PC-9 (cell line): Measurements from ENCODE around the gene LPAR6. TPM values are rescaled to one million over a fixed set of nuclear protein-coding genes. Genes with fewer than 3 reads are reported as not detected.

Source experiments
- BruUV-seq: library from RNA; stranded (reverse); fragments of 400-500 nt; replicated peaks from 2 replicates; lab custom pipeline; 2021; lab: Mats Ljungman, UMichigan
- CTCF ChIA-PET: fragments of 300-600 bp; sonication (Branson Sonifier 250); formaldehyde crosslinking; loops from one replicate; lab custom pipeline; 2022; ENCODE audit warnings: antibody characterized with exemption; lab: Charles Lee
- POLR2A ChIA-PET: fragments of 300-600 bp; sonication (Branson Sonifier 250); formaldehyde crosslinking; loops from one replicate; lab custom pipeline; 2022; ENCODE audit warnings: antibody characterized with exemption; ENCODE audit not compliant: unreplicated experiment; lab: Charles Lee
- DNase-seq, 2 experiments: peaks; one replicate each; pipeline versions ENCODE4 v3.0.0 to v3.0.0-alpha.2; 2015 to 2022; ENCODE audit warnings: mixed read lengths in 1 of 2
- H2AFZ ChIP-seq: fragments of 200-600 bp; sonication (generic); 2 replicates; pipeline ENCODE4 v1.8.1; 2017; ENCODE audit warnings: antibody characterized with exemption
- H3F3A ChIP-seq: fragments of 200-600 bp; sonication (generic); 2 replicates; pipeline ENCODE4 v1.8.1; 2017; ENCODE audit warnings: antibody characterized with exemption, mild to moderate bottlenecking, low read depth; ENCODE audit not compliant: insufficient read depth
- H3K27ac ChIP-seq: fragments of 200-600 bp; sonication (generic); 2 replicates; pipeline ENCODE4 v1.6.1; 2016; ENCODE audit warnings: mixed run types
- H3K27me3 ChIP-seq: fragments of 200-600 bp; sonication (generic); 2 replicates; pipeline ENCODE4 v1.6.1; 2016; ENCODE audit warnings: low read depth, mixed run types; ENCODE audit not compliant: insufficient read depth
- H3K36me3 ChIP-seq: fragments of 200-600 bp; sonication (generic); 2 replicates; pipeline ENCODE4 v1.6.1; 2016; ENCODE audit warnings: low read depth, mixed run types
- H3K4me1 ChIP-seq: fragments of 200-600 bp; sonication (generic); replicated peaks from 2 replicates; pipeline ENCODE4 v1.6.1; 2016; ENCODE audit warnings: mixed run types; ENCODE audit not compliant: insufficient read depth
- H3K4me2 ChIP-seq: fragments of 200-600 bp; sonication (generic); 2 replicates; pipeline ENCODE4 v1.6.1; 2017; ENCODE audit warnings: mixed run types
- H3K4me3 ChIP-seq: fragments of 200-600 bp; sonication (generic); 2 replicates; pipeline ENCODE4 v1.6.1; 2016; ENCODE audit warnings: mixed run types
- H3K79me2 ChIP-seq: fragments of 200-600 bp; sonication (generic); 2 replicates; pipeline ENCODE4 v1.6.1; 2017; ENCODE audit warnings: low read depth, mixed run types
- H3K9me2 ChIP-seq: fragments of 200-600 bp; sonication (generic); 2 replicates; pipeline ENCODE4 v1.8.1; 2017; ENCODE audit warnings: mild to moderate bottlenecking; ENCODE audit not compliant: insufficient read depth
- H3K9me3 ChIP-seq: fragments of 200-600 bp; sonication (generic); 2 replicates; pipeline ENCODE4 v1.8.1; 2016; ENCODE audit warnings: low read depth; ENCODE audit not compliant: insufficient read depth
- H4K20me1 ChIP-seq: fragments of 200-600 bp; sonication (generic); 2 replicates; pipeline ENCODE4 v1.8.1; 2017; ENCODE audit not compliant: insufficient read depth
- CTCF ChIP-seq: fragments of 200-600 bp; sonication (generic); conservative IDR thresholded peaks from 2 replicates; pipeline ENCODE4 v1.6.1; 2017; ENCODE audit warnings: mixed run types, antibody characterized with exemption, mild to moderate bottlenecking, moderate library complexity
- EZH2 ChIP-seq: fragments of 200-600 bp; sonication (generic); IDR thresholded peaks from 2 replicates; pipeline ENCODE4 v1.8.0; 2017; ENCODE audit warnings: antibody characterized with exemption, low read depth
- intact Hi-C: fragments of 100-400 bp; cut with micrococcal nuclease; formaldehyde crosslinking; loops from one replicate; pipeline ENCODE4 v1.10.0; 2022; ENCODE audit not compliant: unreplicated experiment
- total RNA-seq: library from RNA; stranded (reverse); gene quantifications from 2 replicates; pipeline ENCODE4 v1.2.3, GENCODE V29; 2021

Gene LPAR6
- total RNA-seq, 1 experiment from 2014 or later, result 2.7 TPM

- no peaks in the 10 kb centered on the region for H3K4me1 ChIP-seq
- no peak overlapping the region for H3K4me2 ChIP-seq
- H3F3A ChIP-seq, result no peaks in the 10 kb centered on the region
- H4K20me1 ChIP-seq, result no peaks in the 10 kb centered on the region
- no peak overlapping the region for H3K27ac ChIP-seq
- no peak overlapping the region for H2AFZ ChIP-seq
- BruUV-seq, result no TSS peak
- H3K4me3 ChIP-seq, result no peak overlapping the region
- DNase-seq, result no peak
- H3K9me2 ChIP-seq, result no peaks in the 10 kb centered on the region
- H3K9me3 ChIP-seq, result no peaks in the 10 kb centered on the region
- POLR2A ChIA-PET, result no interaction called here
- TF ChIP-seq EZH2 (no peak), CTCF (no peak)
- no peaks in the 10 kb centered on the region for H3K79me2 ChIP-seq
- no peaks in the 10 kb centered on the region for H3K36me3 ChIP-seq
- intact Hi-C loops, result loop anchor here (5.0 kb wide), 1 partner anchor 118 kb away; the partner anchor contains the start of gene RCBTB2
- CTCF ChIA-PET, result no interaction called here
- H3K27me3 ChIP-seq, result no peaks in the 10 kb centered on the region
Observed at GRCh38 chr13:48414501-48414900, 1.6 kb upstream of the LPAR6 start.

GRCh38 chr13:48411841-48412531, 927 bp downstream of the LPAR6 start:
- H3K4me1 ChIP-seq, result no peaks in the 10 kb centered on the region
- no peak for DNase-seq
- ChIA-PET CTCF (no interaction called here), POLR2A (interaction anchor here (0.5 to 0.7 kb wide), 2 partner anchors 119 to 120 kb away, joined by 3 to 6 read pairs; no protein-coding TSS in a partner anchor)
- no TSS peak for BruUV-seq
- no peak overlapping the region for H3K4me2 ChIP-seq
- H3K79me2 ChIP-seq, result no peaks in the 10 kb centered on the region
- no peaks in the 10 kb centered on the region for H3F3A ChIP-seq
- H3K9me3 ChIP-seq, result no peaks in the 10 kb centered on the region
- H3K36me3 ChIP-seq, result no peaks in the 10 kb centered on the region
- H3K27me3 ChIP-seq, result no peaks in the 10 kb centered on the region
- H4K20me1 ChIP-seq, result no peaks in the 10 kb centered on the region
- no peak overlapping the region for H3K4me3 ChIP-seq
- intact Hi-C loops, result loop anchor here (5.0 kb wide), 1 partner anchor 120 kb away; the partner anchor contains the start of gene RCBTB2
- no peaks in the 10 kb centered on the region for H3K9me2 ChIP-seq
- H2AFZ ChIP-seq, result no peak overlapping the region
- TF ChIP-seq EZH2, result no peak
- no peak for TF ChIP-seq CTCF
- H3K27ac ChIP-seq, result no peak overlapping the region

- no peak overlapping the region for H2AFZ ChIP-seq
- no peaks in the 10 kb centered on the region for H3K9me2 ChIP-seq
- H3K4me1 ChIP-seq, result no peaks in the 10 kb centered on the region
- TF ChIP-seq EZH2 (no peak), CTCF (no peak)
- BruUV-seq, result no TSS peak
- H3K4me3 ChIP-seq, result no peak overlapping the region
- no peak overlapping the region for H3K27ac ChIP-seq
- POLR2A ChIA-PET, result no interaction called here
- no peaks in the 10 kb centered on the region for H3K27me3 ChIP-seq
- intact Hi-C loops, result loop anchor here (5.0 kb wide), 1 partner anchor 121 kb away; the partner anchor contains the start of gene RCBTB2
- no peaks in the 10 kb centered on the region for H4K20me1 ChIP-seq
- DNase-seq, result no peak
- H3K9me3 ChIP-seq, result no peaks in the 10 kb centered on the region
- CTCF ChIA-PET, result no interaction called here
- H3K4me2 ChIP-seq, result no peak overlapping the region
- H3K36me3 ChIP-seq, result no peaks in the 10 kb centered on the region
- H3F3A ChIP-seq, result no peaks in the 10 kb centered on the region
- no peaks in the 10 kb centered on the region for H3K79me2 ChIP-seq
Observed at GRCh38 chr13:48411147-48411794, 1.6 kb downstream of the LPAR6 start.
